HK-2 (cell line): ENCODE measurements around the gene NUFIP1.
"Not testable (repeated sequence)": the region's sequence is repeated elsewhere in the genome, so short reads cannot be mapped to it uniquely, and the experiment has no call there.

Source experiments
- DNase-seq: peaks from one replicate; pipeline ENCODE4 v3.0.0-alpha.2; 2018; ENCODE audit not compliant: unreplicated experiment

The NUFIP1 gene

DNA sequence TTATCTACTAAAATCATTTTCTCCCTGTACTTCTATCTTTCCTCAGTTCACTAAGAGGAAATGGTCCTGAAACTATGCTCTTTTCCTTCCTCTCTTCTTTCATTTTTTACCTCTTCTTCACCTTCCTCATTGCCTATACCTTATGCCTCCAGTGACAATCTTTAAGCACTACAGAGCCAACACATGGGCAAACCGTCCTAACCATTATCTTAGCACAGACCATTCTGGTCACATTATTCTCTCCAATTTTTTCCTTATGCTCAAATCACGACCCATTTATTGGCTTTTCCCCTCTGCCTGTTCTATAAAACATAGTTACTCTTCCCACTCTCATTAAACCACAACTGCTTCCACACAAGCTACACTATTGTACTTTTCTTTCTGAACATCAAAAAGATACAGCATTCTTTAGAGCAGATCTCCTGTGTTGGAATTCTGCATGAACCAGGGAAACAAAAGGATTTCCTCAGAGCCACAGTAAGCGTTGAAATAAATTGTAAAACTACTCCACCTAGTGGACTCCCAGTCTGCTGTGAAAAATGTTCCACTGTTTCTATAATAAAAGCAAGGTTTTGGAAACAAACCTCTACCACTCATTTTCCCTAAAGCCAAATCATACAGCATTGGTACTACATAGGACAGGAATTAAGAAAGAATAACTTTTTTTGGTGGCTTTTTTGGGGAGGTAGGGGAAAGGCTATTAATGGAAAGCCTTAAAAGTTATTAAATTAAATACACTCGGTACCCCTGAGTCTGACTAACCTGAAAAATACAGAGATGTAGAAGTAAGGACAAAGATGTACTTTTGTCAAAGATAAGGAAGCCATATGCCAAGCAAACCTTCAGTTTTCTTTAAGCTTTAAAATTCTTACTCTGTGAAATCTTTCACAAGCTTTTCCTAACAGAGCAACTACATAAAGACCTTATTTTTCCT, 19.5 kb downstream of the NUFIP1 start:
- no peak for DNase-seq

DNA sequence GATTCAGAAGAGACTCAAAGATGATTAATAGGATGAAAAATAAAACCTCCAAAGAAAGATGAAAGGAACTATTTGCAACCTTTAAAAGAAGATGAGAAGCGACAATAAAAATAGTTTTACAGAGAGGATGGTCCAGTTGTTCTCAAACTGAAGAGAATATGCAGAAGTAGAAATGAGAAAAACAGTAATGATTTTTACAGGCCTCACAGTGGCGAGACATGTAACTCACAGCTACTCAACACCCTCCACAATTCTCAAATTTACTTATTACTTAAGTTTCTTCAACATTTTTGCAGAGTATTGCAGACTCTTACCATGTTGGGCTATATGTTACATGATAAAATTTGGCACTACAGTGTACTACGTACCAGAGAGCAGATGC, 20.8 kb downstream of the NUFIP1 start:
- DNase-seq = no peak

DNA sequence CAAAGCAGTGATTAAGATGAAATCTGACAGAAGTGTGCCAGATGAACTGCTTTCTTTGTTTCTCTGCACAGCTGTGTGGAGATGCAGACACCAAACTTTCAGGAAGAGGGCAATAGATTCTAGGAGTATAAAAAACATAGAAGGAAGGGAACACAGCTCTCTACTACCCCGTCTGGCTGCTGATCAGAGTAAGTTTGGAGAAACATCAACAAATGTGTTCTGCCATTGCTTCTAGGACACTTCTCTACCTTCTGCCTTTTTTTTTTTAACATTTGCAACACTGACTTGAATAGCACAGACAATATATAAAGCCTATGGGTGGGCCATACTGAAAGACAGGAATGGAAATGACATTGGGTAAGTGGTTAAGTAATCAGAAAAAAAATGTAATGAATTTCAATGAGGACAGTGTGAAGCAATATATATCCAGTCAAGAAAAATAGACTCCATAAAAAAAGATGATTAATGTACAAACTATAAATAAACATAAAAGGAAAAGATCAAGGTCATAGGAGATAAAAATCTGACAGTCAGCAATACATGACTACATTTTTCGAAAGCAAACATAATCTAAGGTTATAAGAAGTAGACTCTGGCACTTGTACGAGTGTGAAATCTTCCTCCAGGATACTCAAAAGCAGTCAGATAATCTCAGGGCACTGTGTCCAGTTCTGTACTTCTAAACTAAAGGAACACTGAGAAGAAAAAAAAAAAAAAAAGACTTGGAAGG, 21.4 kb downstream of the NUFIP1 start:
- DNase-seq = no peak

DNA sequence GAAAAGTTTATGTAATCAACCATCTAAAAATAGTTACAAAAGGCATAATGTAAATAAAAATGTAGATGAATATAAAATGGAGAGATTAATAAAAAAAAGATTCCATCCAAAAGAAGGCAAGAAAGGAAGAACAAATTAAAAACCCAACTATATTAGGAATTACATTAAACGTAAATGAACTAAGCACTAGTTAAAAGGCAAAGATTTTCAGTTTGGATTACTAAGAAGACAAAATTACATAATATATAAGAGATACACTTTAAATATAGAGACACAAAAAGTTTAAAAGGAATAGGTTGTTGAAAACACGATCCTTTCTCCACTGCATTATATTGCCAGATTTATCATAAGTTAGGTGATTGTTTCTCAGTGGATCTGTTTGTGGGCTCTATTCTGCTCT, 27.3 kb downstream of the NUFIP1 start:
- no peak for DNase-seq

DNA sequence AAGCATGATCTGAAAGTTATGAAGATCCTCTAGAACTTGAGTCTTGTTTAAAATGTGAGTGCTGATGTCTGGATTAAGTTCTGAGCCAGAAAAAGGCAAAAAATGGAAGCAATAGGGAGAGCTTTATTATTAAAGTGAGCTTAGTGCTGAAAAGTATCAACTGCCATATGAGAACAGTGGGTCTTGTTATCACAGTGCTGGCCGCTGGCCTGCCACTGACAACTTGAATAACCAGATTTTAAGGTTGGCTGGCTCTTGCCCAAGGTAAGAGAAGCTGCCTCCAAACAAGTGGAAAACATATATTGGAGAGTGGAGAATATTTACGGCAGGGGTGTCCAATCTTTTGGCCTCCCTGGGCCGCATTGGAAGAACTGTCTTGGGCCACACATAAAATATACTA, 33.9 kb downstream of the NUFIP1 start:
- DNase-seq = no peak

DNA sequence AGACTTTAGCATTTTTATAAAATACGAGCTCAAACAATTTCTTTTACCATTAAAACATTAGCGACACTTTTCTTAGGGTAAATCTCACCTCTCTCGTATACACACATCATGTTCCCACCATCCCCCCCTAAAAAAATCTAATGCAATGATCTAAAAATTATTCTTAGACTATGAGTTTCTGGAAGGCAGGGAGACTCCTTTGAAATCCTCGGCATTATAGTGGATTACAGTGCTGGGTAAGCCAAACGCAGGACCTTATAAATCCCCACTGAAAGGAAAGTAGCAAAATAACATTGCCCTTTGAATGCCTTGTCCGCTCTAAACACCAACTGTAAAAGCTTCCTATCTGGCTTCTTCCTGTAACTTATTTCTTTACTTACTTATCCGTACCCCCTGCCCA, 35.0 kb downstream of the NUFIP1 start:
- DNase-seq = no peak

DNA sequence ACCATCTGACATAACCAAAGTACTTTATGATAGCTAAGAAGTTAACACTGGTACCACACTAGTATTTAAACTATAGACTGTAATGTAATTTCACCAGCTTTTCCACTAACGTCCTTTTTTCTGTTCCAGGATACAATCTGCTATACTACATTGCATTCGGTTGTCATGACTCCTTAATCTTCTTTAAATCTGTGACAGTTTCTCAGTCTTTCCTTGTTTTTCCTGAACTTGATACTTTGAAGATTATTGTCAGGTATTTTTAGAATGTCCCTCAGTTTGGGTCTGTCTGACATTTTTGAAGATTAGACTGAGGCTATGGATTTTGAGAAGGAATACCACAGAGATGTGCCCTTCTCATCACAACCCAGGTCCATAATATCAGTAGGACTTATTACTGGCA, 36.6 kb downstream of the NUFIP1 start:
- no peak for DNase-seq

DNA sequence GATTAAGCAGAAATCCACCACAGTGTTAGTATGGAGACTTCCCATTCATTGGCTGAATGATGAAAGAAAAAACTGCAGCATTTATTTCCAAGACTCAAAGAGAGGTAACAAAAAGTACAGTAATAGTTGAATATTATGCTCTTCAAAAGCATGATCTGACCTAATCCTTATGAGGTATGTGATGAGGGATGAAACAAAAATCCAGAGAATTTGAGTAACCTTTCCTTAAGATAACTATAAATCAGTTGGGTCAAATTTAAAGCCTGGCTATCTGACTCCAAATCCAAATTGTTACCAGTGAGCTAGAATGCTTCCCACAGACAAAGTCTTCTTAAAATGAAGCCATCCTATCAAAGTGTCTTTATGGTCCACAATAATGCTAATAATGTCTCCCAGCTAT, 38.1 kb downstream of the NUFIP1 start:
- DNase-seq = no peak

DNA sequence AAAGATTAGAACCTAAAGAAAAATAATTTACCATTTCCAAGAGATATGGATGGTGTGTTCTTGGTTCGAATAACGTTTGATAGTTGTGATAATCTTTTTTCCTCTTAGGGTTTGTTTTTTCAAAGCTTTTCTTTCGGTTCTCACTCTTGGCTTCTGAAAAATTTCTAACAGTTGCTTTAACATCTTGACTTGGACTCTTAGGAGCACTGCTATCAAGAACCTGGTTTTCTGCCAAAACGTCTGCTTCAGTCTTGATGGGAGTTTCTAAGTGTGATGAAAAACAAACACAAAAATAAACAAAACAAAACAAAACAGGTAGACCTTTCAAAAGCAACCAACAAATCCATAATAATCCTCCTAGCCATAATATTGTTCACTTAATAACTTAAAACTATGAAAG, 45.9 kb downstream of the NUFIP1 start:
- DNase-seq = not testable (repeated sequence)

DNA sequence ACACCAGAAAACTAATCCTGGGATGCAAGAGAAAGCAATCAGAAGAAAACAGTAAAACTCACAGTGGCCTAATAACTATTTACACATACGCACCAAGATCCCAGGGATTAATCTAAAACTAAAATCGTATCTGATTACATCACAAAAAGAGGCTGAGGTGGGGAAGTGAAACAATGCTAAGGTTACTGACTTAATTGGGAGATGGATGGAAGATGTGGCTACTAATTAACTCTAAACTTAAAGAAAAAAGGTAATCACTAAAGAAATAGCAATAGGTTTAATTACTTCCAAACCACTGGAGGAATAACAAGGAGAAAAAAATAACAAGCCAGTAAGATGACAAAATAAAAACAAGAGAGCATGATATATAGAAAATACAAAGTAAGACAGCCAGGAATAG, 50.4 kb downstream of the NUFIP1 start:
- DNase-seq = no peak

DNA sequence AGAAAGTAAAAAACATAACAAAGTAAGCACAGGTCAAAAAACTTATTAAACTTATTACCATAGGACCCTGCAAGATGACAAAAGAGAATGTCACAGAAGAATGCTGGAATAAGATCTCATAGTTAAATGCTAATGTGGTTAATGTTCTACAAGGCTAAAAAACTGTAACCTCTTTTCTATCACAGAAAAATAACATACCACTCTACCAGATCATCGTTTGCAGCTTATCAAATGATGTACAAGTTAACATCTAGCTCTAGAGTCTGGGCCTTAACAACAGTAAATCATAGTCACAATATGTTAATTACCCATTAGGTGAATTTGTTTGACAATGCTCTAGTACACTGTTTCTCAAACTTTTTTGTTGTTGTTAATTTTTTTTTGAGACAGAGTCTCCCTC, 53.0 kb downstream of the NUFIP1 start:
- no peak for DNase-seq

DNA sequence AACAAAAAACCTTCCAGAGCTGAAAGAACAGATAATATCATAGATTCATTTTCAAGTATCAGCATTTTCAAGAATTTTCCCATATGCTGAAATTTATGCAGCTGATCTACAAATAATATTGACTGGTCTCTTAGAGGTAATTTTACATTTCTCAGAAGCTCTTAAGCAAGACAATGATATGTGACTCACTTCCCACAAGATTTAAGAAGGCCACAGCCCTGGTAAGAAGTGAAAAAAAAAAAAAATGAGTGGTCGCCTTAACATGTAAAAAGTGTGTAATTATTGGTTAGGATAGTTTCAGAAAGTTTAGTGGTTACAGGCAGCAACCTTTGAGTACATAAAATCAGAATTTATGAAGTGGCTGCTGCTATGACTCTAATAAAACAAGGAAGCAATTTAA, 54.5 kb downstream of the NUFIP1 start:
- no peak for DNase-seq

DNA sequence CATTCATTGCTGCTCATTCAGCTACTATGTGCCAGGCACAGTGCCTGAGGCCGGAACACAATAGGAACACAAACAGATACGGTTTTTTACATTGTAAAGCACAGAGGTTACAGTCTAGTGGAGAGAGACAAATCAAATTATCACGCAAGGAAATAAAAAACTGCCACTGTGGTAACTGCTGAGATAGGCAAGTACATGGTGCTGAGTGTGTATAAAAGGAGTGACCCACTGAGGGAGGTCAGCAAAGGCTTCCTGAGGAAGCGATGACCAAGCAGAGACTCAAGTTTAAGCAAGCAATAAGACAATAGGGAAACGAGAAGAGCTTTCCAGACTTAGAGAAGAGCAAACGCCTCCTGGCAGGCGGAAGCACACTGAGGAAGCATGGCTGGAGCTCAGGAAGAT, 56.4 kb downstream of the NUFIP1 start:
- no peak for DNase-seq

DNA sequence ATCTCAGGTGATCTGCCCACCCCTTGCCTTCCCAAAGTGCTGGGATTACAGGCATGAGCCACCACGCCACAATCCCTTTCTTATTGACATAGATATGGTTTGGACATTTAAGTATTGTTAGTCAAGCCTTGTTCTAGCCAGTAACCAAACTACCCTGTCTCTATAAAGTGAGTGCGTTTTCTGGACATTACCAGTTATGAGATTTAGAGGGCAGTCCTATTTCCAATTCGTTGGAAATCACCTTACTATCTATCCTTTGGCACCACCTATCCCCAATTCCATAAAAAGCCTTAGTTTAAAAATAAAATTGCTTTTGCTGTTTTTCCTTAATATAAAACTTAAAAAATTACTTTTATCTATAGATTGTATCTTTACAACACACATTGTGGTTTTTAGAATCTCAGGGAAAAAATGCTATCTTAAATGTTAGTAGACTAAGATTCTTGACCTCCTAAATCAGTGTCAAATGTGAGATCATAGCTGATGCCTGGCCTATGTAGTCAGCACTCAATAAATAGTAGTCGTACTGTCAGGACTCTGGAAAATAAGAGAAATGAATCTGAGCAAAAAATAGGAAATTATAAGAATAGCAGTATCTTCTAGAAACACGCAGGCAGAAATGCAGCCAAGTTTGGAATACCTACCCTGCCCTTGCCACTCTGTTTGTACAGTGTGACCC, 57.0 kb downstream of the NUFIP1 start:
- DNase-seq = no peak

DNA sequence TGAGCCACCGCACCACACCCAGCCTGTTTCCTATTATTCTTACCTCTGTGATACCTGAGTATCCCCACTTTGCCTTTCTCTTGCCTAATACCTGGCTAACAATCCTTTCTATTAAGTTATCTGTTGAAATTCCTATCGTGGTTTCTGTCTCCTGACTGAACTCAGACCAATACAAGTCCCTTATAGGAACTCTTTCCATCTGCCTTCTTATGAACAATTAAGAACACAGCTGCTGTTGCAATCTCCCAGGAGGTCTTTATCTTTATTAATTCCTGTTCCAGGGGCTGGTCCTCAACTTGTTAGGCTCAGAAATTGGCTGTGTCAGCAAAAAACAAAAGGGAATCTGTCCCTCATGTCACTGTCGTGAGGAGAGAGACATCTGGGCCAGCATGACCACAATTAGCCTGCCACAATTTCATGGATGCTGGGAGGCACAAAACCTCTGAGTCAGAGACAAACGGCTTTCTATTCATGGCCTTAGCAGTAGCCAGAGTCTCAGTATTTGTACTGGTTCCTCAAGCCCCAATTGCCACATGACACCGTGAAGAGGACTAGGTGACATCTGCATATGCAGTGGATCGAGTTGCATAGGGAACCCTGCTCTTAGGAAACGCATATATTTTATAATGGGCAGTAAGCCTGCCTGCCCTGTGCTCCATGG, 58.2 kb downstream of the NUFIP1 start:
- no peak for DNase-seq

DNA sequence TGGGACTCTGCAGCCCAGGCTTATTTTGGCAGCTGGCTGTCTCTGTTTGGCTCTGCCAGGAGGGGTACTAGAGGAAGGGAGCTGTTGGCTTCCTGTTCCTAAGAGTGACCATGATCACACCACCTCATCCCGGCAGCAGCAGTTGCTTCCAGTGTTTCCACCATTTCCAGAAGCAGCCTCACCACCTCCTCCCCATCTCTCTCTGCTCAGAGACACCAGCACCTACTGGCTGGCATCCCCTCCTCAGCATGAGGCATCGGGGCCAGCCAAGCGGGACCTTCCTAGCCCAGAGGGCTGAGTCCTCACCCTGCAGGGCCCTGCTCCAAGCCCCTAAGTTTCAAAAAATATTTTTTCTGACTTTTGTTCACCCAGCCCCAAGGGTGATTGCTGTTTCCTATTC, 59.0 kb downstream of the NUFIP1 start:
- DNase-seq = no peak

DNA sequence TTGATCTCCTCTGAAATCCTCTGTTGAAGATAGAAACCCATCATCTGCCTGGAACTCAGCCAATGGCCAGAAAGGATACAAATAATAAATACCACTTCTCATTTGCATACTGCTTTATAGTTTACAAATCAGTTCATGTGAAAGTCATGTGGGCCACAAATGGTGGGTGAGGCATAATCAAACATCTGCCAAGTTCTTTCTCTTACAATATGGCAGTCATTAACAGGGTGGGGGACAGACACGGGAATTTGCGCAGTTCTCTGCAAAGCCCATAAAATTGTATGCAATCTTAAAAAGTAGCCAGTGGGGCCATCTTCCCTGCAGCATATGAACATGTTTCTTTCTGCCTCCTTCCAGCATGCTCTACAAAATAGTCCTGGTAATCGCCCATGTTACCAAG, 59.6 kb downstream of the NUFIP1 start:
- no peak for DNase-seq

DNA sequence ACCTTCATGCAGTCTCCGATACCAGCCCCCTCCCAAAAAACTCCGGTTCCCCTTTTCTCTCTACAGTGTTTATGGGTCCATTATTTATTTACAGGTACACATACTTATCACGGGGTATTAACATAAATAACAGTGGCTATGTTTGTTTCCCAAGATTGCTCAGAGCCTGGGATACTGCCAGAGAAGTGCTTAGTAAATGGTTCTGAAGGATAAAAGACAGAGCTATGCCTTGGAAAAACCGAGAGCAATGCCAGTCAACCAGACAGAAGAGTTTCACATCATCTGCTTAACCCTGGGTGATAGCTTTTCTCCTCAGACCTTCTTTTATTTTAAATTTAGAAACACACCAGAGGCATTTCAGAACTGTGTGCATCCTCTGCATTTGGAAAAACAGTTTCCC, 61.3 kb downstream of the NUFIP1 start:
- no peak for DNase-seq

DNA sequence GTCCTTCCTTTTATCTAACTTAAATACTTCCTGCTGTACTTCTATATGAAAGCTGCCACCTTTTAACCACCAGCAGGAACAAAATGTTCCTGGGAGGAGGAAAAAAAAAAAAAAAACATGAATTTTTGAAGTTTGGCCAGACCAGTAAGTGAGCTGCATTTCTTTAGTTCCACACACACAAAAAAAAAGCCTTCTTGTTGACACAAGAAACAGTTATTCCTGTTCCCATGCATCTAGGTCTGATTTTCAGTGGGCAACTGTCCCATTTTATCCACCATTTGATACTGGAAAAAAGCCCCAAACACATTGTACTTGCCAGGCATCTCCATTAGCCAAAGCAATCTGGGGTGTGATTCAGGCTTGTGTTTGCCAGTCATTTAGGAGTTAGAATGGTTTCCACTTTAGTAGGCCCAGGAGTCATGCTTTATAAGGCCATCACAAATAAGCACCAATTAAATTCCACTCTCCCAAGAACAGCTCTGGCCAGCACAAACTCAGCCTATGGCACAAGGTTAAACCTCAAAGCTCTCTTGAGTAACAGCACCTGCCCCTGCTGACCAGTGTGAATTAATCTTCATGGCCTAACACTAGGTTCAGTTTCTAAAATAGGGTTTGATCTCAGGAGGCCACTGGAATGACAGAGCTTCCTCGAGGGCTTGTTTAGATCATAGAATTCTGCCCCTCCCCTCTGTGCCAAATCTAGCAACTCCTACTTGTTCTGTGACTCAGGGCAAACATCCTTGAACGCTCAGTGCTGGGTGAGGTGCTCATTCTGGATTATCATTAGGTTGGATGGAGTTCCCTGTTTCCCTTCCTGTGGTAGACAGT, 67.1 kb downstream of the NUFIP1 start:
- DNase-seq = peak; percentile 34

DNA sequence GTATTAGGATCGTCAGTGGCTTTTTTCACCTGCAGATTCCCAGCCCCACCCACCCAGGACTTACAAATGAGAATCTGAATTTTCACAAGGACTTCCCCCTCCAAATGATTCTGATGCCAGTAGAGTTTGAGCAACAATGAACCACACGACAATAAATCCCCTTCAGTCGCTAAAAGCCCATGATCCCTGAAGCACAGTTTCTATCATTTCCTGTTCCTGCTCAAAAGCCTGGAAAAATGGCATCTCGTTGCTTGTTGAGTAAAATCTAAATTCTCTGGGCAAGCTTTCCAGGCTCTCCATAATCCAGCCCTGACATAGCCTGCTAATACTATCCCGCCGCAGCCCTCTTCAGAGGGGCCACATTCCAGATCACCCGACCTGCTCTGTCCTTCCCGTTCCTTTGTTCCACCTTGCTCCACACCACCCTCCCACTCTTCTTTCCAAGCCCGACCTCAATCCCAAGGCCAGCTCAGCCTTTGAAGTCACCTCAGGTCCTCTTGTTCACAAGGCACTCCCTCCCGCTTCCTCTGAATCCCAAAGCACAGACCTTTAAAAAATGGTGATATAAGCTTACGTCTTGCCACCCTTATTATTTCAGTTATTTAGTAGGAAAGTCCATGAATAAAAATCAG, 67.9 kb downstream of the NUFIP1 start:
- no peak for DNase-seq

DNA sequence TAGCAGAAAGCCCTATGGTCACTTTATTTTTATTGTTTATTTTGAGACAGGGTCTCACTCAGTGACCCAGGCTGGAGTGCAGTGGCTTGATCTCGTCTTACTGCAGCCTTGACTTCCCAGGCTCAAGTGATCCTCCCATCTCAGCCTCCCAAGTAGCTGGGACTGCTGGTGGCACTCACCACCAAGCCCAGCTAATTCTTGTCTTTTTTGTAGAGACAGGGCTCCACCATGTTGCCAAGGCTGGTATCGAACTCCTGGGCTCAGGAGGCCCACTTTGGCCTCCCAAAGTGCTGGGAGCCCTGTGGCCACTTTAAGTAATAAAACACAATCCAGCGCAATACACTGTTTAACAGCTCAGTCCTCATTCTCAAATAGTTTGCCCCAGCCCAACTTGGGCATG, 69.3 kb downstream of the NUFIP1 start:
- no peak for DNase-seq
